ENCODE data around the gene JHY.

JHY gene

DNA sequence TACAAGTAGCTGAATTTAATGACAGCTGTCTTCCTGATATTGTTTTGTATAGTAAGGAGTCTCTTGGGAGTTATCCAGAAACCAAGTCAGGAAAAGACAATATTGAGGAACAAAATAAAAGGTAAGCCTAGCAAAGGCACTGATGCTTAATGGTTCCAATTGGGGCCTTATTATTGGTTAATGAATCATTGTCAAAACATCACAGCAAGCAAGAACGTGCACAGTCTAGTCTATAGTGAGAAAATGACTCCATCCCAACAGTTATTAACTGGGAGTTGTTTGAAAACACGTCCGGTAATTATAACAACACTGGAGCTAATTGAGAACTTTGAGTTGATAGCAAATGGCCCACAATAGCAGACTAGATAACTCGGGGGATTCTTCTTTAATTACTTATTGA is 81.4 kb downstream of the JHY start:
- DNase-seq = no peak

GRCh38 chr11:122976061-122976733 is 93.6 kb downstream of the JHY start:
- peak; percentile 50 for DNase-seq

GRCh38 chr11:122976734-122977469 is 94.3 kb downstream of the JHY start:
- DNase-seq = peak; percentile 68

- DNase-seq = peak; percentile 73
These were observed 95.1 kb downstream of the JHY start for GRCh38 chr11:122977470-122978298.

DNA sequence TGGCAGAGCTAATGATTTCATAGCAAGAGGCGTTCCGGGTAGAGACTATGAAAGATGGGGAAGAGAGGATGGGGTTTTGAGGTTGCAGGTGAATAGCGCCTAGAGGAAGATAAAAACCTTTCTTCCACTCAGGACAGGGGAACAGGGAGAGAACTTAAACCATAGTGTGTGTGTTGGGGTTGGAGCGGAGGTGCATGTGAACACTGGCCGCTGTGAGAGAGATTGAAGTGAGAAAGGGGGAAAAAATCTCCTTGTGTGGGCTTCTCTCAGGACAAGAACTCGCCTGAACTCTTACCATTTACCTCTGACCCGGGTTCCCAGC is 95.7 kb downstream of the JHY start:
- peak; percentile 37 for DNase-seq

DNA sequence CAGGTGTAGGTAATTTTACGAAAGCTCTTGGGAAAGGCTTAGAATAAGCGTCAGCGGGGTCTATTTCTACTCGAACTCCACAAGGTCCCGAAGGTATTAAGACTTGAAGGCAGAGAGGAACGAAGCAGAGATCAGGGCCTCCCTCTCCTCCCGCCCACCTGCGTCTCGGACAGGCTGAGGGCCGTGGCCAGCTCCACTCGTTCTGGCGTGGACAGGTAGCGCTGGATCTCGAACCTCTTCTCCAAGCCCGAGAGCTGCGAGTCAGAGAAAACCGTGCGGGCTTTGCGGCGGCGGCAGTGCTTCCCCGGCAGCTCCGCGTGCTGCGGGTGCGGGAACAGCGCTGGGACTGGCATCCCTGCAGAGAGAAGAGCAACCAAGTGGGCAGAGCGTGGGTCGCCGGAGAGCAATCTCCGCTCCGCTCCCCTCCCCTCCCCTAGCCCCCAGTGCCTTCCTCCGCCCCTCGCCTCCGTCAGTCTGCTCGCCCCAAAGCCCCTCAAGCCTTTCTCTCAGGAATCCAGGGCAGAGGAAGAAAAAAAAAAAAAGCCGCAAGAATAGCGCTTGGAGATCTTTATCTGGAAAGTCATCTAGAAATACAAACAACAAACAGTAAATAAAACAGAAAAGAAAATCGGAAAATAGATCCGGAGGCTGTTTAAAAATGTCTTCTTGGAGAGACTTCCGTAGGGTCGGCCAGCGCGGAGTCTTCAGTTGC is 96.7 kb downstream of the JHY start:
- DNase-seq = peak; percentile 54

DNA sequence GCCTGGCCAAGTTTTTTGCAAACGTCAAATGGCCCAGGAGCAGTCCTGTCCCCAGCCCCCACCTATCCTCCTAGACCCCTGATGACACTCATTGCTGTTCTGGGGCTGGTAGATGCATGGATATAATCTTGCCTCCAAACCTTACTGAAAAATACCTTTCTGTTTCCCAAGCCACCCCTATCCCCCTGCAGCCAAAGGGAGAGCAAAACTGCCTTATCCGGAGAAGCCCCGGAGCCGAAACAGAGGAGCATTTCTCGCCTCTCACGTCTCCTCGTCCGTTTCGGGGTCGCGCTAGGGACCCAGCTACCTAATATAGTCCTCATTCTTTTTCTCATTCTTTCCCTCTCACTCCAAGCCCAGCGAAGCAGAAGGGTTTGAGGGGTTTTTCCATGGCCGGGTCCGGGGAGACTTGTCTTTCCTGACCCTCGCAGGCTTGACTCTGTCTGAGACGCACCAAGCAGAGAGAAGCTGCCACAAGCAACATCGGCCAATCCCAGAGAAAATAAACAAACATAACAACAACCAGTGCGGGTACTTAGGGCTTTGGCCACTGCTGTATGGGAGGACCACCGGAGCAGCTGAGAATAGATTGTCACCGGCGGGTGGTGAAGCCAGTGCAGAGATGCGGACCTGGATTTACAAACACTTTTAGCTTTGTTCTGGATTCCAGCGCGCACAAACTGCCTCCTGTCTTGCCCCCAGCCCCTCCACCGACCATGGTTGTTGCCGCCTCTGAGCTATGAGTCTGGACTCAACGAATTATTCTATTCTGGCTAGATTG is 97.4 kb downstream of the JHY start:
- peak; percentile 69 for DNase-seq

GRCh38 chr11:122981388-122982264 is 99.1 kb downstream of the JHY start, which contains the start of gene BSX:
BSX (minus strand) TSS chr11:122981834; CDS start chr11:122981671, 163 bp downstream.
- peak; percentile 77 for DNase-seq

- peak; percentile 51 for DNase-seq
These were observed 101.1 kb downstream of the JHY start for GRCh38 chr11:122983438-122984185.

GRCh38 chr11:122984186-122985011 is 101.8 kb downstream of the JHY start:
- peak; percentile 74 for DNase-seq

GRCh38 chr11:122995526-122995925 is 113.0 kb downstream of the JHY start:
- no peak for DNase-seq

GRCh38 chr11:122998727-122999366 is 116.3 kb downstream of the JHY start:
- no peak for DNase-seq

DNA sequence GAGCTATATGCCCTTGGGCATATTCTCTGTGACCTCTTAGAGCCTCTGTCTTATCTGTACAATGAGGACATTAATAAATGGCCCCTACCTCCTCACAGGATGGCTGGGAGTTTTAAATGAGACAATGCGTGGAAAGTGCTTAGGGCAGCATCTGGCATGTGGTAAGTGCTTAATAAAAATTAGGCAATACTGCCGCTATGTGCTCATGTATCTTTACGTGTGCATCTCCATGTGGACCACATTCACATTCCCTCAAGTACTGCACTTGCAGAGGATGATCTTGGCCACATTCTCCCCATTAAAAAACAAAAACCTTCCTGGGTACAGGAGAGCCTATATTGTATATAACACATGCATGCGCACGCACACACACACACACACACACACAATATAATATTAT is 118.2 kb downstream of the JHY start:
- no peak for DNase-seq

DNA sequence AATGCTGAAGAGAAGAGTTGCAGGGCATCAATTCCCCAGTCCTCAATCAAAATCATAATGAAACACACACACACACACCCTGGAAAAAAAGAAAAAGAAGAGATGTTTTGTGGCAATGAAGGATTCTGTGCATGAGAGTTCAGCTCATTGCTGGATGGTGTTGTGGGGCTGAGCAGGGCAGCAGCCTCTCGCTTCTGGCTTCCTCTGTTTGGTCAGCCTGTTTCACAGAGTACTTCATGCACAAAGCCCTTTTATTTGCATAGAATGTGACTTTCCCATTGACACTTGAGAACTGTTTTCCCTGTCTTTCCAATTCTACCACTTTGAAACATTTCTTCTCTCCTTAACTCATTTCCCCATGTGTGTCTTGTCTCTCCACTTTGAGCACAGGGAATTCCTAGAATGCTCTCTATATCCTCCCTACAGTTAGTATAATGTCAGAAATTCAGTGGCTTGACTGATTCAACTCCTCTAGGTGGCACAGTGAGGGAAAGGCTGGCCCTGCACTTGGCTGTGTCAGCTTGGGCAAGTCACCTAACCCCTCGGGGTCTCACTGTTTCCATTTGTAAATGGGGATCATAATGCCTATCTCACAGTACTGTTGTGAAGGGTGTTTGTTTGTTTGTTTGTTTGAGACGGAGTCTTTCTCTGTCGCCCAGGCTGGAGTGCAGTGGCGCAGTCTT is 124.4 kb downstream of the JHY start:
- DNase-seq = no peak

Measured in retina (tissue), 1 donor.